SW 1271 (cell line): ENCODE data around the gene SPATA21.
A peak's percentile ranks its signal among the peaks of the same experiment; 100 is the strongest.
"Not testable (repeated sequence)": the region's sequence is repeated elsewhere in the genome, so short reads cannot be mapped to it uniquely, and the experiment has no call there.

Experiments
- DNase-seq, 2 experiments: peaks; one replicate each; lab custom pipeline; 2025; lab: John Stamatoyannopoulos, UW

SPATA21 gene

DNA sequence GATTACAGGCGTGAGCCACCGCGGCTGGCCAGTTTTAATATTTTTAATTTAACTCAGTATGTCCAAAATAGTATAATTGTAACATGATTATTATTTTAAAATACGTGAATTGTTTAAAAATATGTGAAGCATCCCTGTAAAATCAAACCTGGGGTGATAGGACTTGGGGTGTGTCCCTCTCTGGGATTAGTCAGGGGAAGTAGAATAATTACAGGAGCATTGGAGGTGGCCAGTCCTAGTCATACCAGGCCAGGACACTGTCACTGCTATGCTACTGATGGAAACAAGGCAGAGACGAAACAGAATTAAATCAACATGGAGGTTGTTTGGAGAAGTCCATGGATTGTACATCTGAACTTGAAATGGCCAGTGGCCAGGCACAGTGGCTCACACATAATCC is 53.3 kb downstream of the SPATA21 start:
- no peak for DNase-seq

- no peak for DNase-seq
Observed at GRCh38 chr1:16380868-16381267, 56.4 kb downstream of the SPATA21 start.

GRCh38 chr1:16378443-16378842 is 58.8 kb downstream of the SPATA21 start:
- DNase-seq: no peak

DNA sequence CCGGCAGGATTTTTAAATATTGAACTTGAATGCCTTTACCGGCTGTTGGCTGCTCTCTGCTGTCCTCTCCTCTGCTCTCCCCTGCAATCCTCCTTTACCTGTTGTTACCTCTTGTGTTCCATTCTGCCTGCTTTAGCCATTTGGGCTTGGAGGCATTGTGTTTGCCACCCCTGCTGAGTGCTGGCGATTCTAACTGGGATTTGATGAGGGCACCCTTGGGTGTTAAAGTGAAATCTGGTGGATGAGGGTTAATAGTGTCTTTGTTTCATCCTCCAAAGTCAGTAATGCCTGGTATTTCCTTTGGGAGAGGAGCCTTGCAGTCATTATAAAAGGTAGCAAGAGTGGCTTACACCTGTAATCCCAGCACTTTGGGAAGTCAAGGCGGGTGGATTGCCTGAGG is 60.3 kb downstream of the SPATA21 start:
- DNase-seq: no peak

DNA sequence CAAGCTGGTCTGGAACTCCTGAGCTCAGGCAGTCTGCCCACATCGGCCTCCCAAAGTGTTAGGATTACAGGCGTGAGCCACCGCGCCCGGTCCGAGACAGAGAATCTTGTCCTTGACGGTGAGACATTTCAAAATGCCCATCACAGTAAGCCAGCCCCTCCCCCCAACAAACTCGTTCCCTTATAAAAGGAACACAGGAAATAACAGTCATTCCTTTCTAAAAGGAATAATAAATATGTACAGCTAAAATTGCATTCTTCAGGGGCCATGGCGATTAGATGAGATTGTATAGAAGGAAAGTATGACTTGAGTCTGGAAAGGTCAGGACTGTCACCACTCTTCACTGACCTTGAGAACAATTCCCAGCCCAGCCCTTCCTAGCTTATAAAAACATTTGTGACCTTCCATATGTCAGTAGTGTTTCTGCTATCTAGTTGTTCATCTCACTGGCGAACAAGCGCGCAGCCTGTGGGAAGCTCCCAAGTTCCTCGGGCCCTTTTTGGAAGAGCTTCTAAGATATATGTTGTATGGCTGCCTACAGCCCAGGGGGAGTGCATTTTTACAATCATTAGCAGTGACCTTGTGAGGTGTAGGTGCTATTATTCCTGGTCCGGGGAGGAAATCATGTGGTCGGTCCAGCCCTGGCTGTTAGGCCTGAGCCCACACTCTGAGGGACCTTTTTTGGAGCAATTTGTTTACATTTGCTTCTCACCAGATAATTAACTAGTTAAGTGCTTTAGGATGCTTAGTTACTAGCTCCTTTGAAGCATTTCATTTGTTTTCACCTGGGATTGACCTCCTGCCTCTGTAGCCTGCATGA is 61.5 kb downstream of the SPATA21 start:
- DNase-seq: peak in 1 of 2 experiments; percentile 73

- DNase-seq: no peak
Observed at GRCh38 chr1:16374266-16374665, 63.0 kb downstream of the SPATA21 start.

DNA sequence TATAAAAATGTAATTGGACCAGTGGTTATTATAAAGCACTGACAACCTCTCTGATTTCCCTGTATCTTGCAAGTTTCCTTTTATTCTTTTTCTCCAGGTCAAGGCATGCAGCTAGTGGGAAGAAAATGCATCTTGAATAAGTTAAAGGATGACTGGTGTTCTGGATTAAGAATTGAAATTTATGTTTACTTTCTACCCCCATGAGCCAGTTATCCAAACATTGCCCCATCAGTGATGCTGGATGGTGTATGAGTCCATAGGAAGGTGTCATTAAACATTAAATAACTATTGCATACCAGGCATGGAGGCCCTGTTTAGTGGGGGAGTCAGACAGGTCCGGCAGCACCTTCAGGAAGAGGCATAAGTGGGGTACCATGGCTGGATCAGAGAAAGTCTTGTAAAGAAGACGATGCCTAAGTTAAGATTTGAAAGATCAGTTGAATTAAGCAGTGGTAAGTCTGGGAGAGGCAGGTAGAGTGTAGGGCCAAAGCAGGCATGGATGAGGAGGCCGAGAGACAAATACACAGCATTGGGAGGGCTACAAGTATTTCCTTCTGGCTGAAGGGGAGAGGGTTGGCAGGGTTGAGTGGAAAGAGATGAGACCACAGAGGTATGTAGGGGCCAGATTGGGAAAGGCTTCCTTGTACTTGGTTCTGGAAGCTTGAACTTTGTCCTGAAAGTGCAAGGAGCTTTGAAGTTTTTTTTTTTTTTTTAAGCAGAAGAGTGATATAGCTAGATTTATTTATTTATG is 64.5 kb downstream of the SPATA21 start:
- no peak for DNase-seq

DNA sequence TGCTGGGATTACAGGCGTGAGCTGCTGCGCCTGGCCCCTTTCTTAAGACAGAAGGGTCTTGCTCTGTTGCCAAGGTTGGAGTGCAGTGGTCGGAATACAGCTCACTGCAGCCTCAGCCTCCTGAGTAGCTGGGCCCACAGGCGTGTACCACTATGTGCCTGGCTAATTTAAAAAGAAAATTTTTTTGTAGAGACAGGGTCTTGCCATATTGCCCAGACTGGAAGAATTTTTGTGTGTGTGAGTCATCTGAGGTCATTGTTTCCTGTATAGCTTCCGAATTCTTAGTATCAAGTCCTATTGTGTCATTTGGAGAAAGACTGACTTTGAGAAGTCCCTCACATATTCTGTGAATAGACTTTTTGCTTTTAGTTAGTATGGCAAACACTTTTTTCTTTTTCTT is 65.5 kb downstream of the SPATA21 start:
- DNase-seq: peak in 1 of 2 experiments; percentile 46

- no peak for DNase-seq
Observed at GRCh38 chr1:16369821-16370220, 67.4 kb downstream of the SPATA21 start.

GRCh38 chr1:16367968-16368890 is 69.0 kb downstream of the SPATA21 start:
- peak in 1 of 2 experiments; percentile 27 for DNase-seq

- DNase-seq: peak; percentile 56 to 87
Observed at GRCh38 chr1:16367258-16367967, 69.8 kb downstream of the SPATA21 start.

DNA sequence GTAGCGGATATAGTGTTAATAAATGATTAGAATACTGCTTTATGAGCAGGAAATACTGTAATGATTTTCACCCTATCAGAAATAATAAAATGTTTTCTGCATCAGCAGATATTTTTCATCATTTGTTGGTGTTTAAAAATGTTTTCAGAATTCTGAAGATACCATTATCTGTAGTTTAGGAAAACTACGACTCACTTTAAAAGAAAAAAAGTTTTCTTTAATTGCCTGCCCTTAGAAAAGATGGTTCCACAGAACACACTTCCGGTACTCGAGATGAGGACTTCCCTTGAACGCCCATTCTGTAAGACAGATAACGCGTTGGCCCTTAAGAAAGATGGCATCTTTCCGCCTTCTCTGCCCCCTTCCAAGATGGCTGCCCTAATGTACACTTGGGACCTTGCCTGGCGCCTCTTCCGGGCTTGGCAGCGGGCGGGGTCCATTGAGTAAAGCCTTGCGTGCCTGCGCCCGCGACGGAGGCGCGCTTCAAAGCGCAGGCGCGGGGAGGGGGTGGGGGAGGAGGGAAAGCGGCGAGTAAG is 70.4 kb downstream of the SPATA21 start, which contains the start of gene SZRD1:
Gene SZRD1, plus strand, starts transcription at position 521 of the 536 bp plus-strand sequence. CDS start 16 bp downstream, outside the sequence.
- peak; percentile 94 to 96 for DNase-seq

DNA sequence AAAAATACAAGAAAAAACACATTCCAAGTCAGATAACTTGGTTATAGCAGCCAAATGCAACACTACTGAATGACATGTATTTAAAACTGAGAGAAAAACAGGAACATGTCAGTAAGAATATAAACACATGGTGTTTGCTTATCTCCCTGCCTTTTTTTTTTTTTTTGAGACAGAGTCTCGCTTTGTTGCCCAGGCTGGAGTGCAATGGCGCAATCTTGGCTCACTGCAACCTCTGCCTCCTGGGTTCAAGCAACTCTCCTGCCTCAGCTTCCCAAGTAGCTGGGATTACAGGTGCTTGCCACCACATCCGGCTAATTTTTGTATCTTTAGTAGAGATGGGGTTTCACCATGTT is 72.1 kb downstream of the SPATA21 start:
- not testable (repeated sequence) for DNase-seq

DNA sequence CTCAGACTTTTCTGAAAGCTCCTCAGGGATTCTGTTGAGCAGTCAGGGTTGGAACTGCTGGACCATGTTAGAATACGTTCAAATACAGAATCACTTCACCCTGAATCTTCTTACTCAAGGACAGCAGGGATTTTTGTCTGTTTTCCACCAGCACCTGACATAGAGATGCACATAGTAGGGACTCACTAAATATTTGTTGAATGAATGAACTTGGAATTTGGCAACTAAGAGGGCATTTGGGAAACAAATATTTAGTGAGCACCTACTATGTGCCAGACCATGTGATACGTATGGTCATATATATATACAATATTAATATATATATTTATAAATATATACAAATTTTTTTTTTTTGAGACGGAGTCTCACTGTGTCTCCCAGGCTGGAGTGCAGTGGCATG is 80.4 kb downstream of the SPATA21 start:
- DNase-seq: no peak

- DNase-seq: no peak
Observed at GRCh38 chr1:16354619-16355018, 82.6 kb downstream of the SPATA21 start.

- no peak for DNase-seq
Observed at GRCh38 chr1:16352842-16353535, 84.2 kb downstream of the SPATA21 start.

GRCh38 chr1:16351994-16352841 is 85.0 kb downstream of the SPATA21 start, which contains the start of gene FBXO42:
Gene FBXO42 (minus strand): TSS chr1:16352480. CDS start chr1:16315418, 37,062 bp downstream.
- peak; percentile 32 to 82 for DNase-seq

GRCh38 chr1:16351456-16351993 is 85.7 kb downstream of the SPATA21 start:
- no peak for DNase-seq

GRCh38 chr1:16349847-16350406 is 87.3 kb downstream of the SPATA21 start:
- DNase-seq: no peak
